Measurements from ENCODE around the gene SP9.
"Not testable (repeated sequence)": the region's sequence is repeated elsewhere in the genome, so short reads cannot be mapped to it uniquely, and the experiment has no call there.

Gene SP9

GRCh38 chr2:174359663-174360062, 24.9 kb downstream of the SP9 start:
- not testable (repeated sequence) for H3K27ac ChIP-seq (ENCODE audit: low read depth, low read length); H3K9ac ChIP-seq (ENCODE audit: low read length); H3K27me3 ChIP-seq (ENCODE audit: control insufficient read depth in 1 of 2, insufficient read depth in 2 of 2, low read length in 2 of 2); H3K36me3 ChIP-seq (ENCODE audit: insufficient read depth, low read length); H3K4me3 ChIP-seq (ENCODE audit: low read depth in 1 of 2, low read length in 2 of 2); H3K9me3 ChIP-seq (ENCODE audit: low read length)
- H3K4me1 ChIP-seq (ENCODE audit: insufficient read depth, low read length) = peaks cover 11% of the 10 kb centered on the region

DNA sequence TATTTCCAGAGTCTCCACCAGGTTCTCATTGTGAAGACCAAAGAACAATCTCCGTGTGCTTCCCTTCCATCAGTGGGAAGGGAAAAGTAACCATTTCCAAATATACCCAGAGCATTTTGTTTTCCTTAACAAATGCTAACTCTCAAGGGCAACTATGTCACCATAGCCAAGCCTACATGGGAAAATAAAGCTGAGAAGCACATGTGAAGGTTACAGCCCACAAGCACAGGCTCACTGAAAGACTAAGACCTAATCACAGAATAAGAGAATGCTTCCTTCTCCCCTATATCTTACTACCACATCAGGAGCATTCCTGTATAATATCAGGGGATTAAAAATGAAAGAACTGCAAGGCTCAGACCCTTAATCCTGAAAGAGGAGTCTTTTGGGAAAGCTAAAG, 28.2 kb downstream of the SP9 start:
- Histone ChIP-seq H3K27ac (ENCODE audit: low read depth, low read length) (no peak overlapping the region), H3K36me3 (ENCODE audit: insufficient read depth, low read length) (no peaks in the 10 kb centered on the region), H3K9me3 (ENCODE audit: low read length) (no peaks in the 10 kb centered on the region), H3K4me1 (ENCODE audit: insufficient read depth, low read length) (peaks cover under 1% of the 10 kb centered on the region), H3K27me3 (ENCODE audit: control insufficient read depth in 1 of 2, insufficient read depth in 2 of 2, low read length in 2 of 2) (no peaks in the 10 kb centered on the region), H3K4me3 (ENCODE audit: low read depth in 1 of 2, low read length in 2 of 2) (no peak overlapping the region), H3K9ac (ENCODE audit: low read length) (no peak overlapping the region)

DNA sequence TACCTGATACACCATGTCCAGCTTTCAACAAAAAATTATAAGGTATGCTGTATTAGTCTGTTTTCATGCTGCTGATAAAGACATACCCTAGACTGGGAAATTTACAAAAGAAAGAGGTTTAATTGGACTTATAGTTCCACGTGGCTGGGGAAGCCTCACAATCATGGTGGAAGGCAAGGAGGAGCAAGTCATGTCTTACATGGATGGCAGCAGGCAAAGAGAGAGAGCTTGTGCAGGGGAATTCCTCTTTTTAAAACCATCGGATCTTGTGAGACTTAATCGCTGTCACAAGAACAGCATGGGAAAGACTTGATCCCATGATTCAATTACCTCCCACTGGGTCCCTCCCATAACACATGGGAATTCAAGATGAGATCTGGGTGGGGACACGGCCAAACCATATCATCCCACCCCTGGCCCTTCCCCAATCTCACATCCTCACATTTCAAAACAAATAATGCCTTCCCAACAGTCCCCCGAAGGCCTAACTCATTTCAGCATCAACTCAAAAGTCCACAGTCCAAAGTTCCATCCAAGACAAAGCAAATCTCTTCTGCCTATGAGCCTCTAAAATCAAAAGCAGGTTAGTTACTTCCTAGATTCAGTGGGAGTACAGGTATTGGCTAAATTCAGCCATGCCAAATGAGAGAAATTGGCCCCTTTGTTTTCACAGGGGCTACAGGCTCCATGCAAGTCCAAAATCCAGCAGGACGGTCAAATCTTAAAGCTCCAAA, 28.9 kb downstream of the SP9 start:
- H3K27ac ChIP-seq (ENCODE audit: low read depth, low read length); H3K27me3 ChIP-seq (ENCODE audit: control insufficient read depth in 1 of 2, insufficient read depth in 2 of 2, low read length in 2 of 2); H3K9ac ChIP-seq (ENCODE audit: low read length); H3K4me3 ChIP-seq (ENCODE audit: low read depth in 1 of 2, low read length in 2 of 2); H3K4me1 ChIP-seq (ENCODE audit: insufficient read depth, low read length); H3K36me3 ChIP-seq (ENCODE audit: insufficient read depth, low read length); H3K9me3 ChIP-seq (ENCODE audit: low read length): not testable (repeated sequence)

GRCh38 chr2:174364628-174365027, 29.9 kb downstream of the SP9 start:
- peaks cover 7% of the 10 kb centered on the region for H3K36me3 ChIP-seq (ENCODE audit: insufficient read depth, low read length)
- H3K27me3 ChIP-seq (ENCODE audit: control insufficient read depth in 1 of 2, insufficient read depth in 2 of 2, low read length in 2 of 2) = no peaks in the 10 kb centered on the region
- no peak overlapping the region for H3K9ac ChIP-seq (ENCODE audit: low read length)
- H3K9me3 ChIP-seq (ENCODE audit: low read length) = no peaks in the 10 kb centered on the region
- no peaks in the 10 kb centered on the region for H3K4me1 ChIP-seq (ENCODE audit: insufficient read depth, low read length)
- no peak overlapping the region for H3K27ac ChIP-seq (ENCODE audit: low read depth, low read length)
- H3K4me3 ChIP-seq (ENCODE audit: low read depth in 1 of 2, low read length in 2 of 2) = no peak overlapping the region

- Histone ChIP-seq H3K36me3 (ENCODE audit: insufficient read depth, low read length) (peaks cover 12% of the 10 kb centered on the region), H3K9ac (ENCODE audit: low read length) (no peak overlapping the region), H3K9me3 (ENCODE audit: low read length) (no peaks in the 10 kb centered on the region), H3K27me3 (ENCODE audit: control insufficient read depth in 1 of 2, insufficient read depth in 2 of 2, low read length in 2 of 2) (no peaks in the 10 kb centered on the region), H3K4me1 (ENCODE audit: insufficient read depth, low read length) (no peaks in the 10 kb centered on the region), H3K4me3 (ENCODE audit: low read depth in 1 of 2, low read length in 2 of 2) (no peak overlapping the region), H3K27ac (ENCODE audit: low read depth, low read length) (no peak overlapping the region)
These were observed 30.8 kb downstream of the SP9 start for GRCh38 chr2:174365571-174365970.

- Histone ChIP-seq H3K27me3 (ENCODE audit: control insufficient read depth in 1 of 2, insufficient read depth in 2 of 2, low read length in 2 of 2) (no peaks in the 10 kb centered on the region), H3K36me3 (ENCODE audit: insufficient read depth, low read length) (peaks cover 12% of the 10 kb centered on the region), H3K4me1 (ENCODE audit: insufficient read depth, low read length) (no peaks in the 10 kb centered on the region), H3K9ac (ENCODE audit: low read length) (no peak overlapping the region), H3K9me3 (ENCODE audit: low read length) (no peaks in the 10 kb centered on the region), H3K4me3 (ENCODE audit: low read depth in 1 of 2, low read length in 2 of 2) (no peak overlapping the region), H3K27ac (ENCODE audit: low read depth, low read length) (no peak overlapping the region)
These were observed 33.9 kb downstream of the SP9 start for GRCh38 chr2:174368691-174369090.

- H3K27ac ChIP-seq (ENCODE audit: low read depth, low read length) = no peak overlapping the region
- no peaks in the 10 kb centered on the region for H3K27me3 ChIP-seq (ENCODE audit: control insufficient read depth in 1 of 2, insufficient read depth in 2 of 2, low read length in 2 of 2)
- no peak overlapping the region for H3K9ac ChIP-seq (ENCODE audit: low read length)
- H3K4me3 ChIP-seq (ENCODE audit: low read depth in 1 of 2, low read length in 2 of 2) = no peak overlapping the region
- peaks cover 49% of the 10 kb centered on the region for H3K36me3 ChIP-seq (ENCODE audit: insufficient read depth, low read length)
- H3K4me1 ChIP-seq (ENCODE audit: insufficient read depth, low read length) = no peaks in the 10 kb centered on the region
- H3K9me3 ChIP-seq (ENCODE audit: low read length) = no peaks in the 10 kb centered on the region
These were observed 42.2 kb downstream of the SP9 start for GRCh38 chr2:174376967-174377366.

- H3K27me3 ChIP-seq (ENCODE audit: control insufficient read depth in 1 of 2, insufficient read depth in 2 of 2, low read length in 2 of 2) = no peaks in the 10 kb centered on the region
- H3K4me1 ChIP-seq (ENCODE audit: insufficient read depth, low read length) = no peaks in the 10 kb centered on the region
- peaks cover 11% of the 10 kb centered on the region for H3K36me3 ChIP-seq (ENCODE audit: insufficient read depth, low read length)
- H3K9ac ChIP-seq (ENCODE audit: low read length) = no peak overlapping the region
- no peak overlapping the region for H3K4me3 ChIP-seq (ENCODE audit: low read depth in 1 of 2, low read length in 2 of 2)
- no peaks in the 10 kb centered on the region for H3K9me3 ChIP-seq (ENCODE audit: low read length)
- no peak overlapping the region for H3K27ac ChIP-seq (ENCODE audit: low read depth, low read length)
These were observed 49.0 kb downstream of the SP9 start for GRCh38 chr2:174383796-174384195.

DNA sequence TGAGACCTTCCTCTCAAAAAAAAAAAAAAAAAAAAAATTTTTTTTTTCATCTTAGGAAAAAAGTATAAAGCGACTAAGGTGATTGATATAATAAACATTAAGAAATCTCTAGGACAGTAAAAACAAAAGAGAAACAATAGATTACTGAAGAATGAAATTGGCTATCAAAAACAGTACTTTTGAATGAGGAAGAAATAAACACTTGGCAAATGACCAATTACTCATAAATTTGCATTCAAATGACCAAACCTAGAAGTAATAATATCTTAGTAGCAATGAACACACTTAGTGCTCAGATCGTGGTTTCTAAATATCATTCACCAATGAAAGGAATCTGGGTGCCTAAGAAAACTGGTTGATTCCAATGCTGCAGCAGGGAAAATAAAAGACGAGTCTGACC, 50.4 kb downstream of the SP9 start:
- Histone ChIP-seq H3K4me1 (ENCODE audit: insufficient read depth, low read length) (no peaks in the 10 kb centered on the region), H3K4me3 (ENCODE audit: low read depth in 1 of 2, low read length in 2 of 2) (no peak overlapping the region), H3K9me3 (ENCODE audit: low read length) (no peaks in the 10 kb centered on the region), H3K9ac (ENCODE audit: low read length) (no peak overlapping the region), H3K27me3 (ENCODE audit: control insufficient read depth in 1 of 2, insufficient read depth in 2 of 2, low read length in 2 of 2) (no peaks in the 10 kb centered on the region), H3K36me3 (ENCODE audit: insufficient read depth, low read length) (peaks cover 5% of the 10 kb centered on the region), H3K27ac (ENCODE audit: low read depth, low read length) (no peak overlapping the region)

Data from muscle layer of colon (tissue), 2 donors.